HuH-7 (cell line): ENCODE results near the gene KCNT1.

Experiments
- DNase-seq: peaks from one replicate; pipeline ENCODE4 v3.0.0; 2011; ENCODE audit warnings: low spot score

The KCNT1 gene

DNA sequence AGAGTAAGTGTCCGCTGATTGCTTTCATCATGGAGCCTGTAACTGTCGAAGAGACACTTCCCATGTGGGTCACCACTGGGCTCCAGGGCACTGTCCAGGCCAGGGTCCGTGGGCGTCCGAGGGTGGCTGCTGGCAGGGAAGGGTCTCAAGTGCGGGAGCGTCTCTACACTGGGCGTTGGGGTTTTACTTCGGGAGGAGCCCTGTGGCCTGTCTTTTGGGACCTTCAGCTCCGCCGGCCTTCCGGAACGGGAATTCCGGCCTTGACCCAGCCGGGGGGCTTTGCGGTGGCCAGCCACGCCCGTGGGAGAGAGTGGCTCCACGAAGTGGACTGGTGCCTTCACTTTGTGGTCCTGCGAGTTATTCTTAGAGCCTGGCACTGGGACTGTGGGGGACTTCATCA, 119.1 kb downstream of the KCNT1 start:
- DNase-seq: no peak

DNA sequence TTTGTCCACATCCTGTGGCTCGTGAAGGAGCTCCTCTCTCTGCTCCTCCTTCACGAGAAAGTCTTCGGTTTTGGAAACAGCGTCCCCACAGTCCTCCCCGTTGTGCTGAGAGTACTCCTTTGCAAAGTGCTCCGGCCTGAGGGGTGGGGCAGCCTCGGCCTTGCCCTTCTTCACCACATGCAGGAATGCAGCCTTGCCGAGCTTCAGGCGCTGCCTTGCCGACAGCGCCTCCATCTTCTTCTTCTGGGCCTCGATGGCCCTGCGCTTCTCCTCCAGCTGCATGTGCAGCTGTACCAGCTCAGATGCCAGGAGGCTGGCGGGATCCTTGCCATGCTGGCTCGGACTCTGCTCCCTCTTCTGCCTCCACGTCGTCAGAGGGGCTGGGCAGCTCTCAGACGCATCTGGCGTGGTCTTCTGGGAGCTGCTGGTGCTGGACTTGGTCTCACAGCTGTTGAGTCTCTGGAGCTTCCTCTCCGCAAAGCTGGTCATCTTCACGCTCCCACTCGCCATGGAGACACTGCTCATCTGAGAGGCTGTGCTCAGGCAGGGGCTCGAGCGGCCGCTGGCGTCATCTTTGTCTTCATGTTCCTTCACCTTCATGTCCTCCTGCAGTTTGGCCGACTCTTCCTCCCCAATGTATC, 119.9 kb downstream of the KCNT1 start:
- no peak for DNase-seq

- no peak for DNase-seq
These were observed 120.4 kb downstream of the KCNT1 start for GRCh38 chr9:135822374-135822755.

DNA sequence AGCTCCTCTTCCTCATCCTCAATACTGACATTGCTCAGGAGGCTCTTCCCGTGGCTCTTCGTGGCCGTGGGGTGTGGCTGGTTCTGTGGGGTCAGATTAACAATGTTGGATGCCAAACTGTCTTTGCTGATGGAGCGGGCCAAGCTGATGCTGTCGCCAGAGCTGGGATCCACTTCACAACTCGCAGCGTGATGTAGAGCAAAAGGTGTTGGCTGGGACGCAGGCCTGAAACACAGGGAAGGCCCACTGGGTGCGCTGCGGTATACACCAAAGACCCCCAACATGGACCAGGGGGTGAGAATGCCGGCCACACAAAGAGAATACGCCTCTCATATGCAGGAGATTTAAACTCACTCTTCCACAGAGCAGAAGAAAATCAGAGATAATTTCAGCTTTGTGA, 121.1 kb downstream of the KCNT1 start:
- no peak for DNase-seq

DNA sequence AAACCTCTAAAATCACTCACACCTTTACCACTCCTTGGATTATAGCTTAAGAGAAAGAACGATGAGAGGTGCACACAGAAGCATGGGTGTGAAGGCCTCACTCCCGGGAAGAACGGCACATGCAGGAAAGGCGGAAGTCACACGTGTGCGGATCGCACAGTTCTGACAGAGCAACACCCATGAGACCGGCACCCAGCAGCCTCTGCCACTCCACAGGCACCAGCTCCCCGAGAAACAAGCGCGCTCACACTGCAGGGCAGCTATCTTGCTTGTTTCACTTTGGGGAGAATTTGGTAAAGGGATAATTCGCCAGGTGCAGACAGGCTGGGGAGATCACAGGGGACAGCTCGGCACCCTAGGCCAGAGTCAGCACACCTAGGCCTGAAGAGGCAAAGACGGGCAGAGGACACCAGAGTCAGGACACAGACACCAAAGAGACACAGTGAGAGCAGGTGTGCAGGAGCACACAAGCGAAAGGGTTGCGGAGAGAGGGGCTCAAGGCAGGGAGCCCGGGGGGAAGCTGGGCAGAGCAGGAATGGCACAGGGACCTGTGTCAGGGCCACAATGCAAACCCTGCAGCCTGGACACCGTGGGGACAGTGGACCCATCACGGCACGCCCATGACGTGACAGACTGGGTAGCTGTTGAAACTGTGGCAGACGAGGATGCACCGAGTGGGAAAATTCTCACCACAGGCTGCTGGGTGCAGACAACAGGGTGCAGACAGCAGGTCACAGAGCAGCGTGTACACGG, 123.6 kb downstream of the KCNT1 start:
- DNase-seq: no peak

GRCh38 chr9:135826188-135826545, 124.2 kb downstream of the KCNT1 start:
- DNase-seq: no peak

DNA sequence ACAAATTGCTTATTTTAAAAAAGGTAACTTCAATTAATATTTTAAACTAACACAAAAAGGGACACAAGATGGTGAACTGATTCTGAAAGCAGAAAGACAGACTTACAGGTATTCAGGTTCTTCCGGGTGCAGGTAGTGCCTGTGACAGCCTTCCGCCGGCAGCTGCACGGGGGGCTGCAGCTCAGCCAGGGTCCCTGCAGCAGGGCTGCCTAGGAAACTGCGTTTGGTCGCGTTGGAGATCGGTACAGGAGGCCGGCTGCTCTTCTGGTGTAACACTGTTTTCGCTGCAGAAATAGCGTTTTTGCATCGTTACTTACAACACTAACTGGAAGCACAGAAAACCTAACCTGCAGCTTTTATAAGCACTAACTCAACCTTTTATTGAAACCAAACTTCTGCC, 125.3 kb downstream of the KCNT1 start:
- DNase-seq: no peak

GRCh38 chr9:135827866-135828580, 126.0 kb downstream of the KCNT1 start:
- no peak for DNase-seq

DNA sequence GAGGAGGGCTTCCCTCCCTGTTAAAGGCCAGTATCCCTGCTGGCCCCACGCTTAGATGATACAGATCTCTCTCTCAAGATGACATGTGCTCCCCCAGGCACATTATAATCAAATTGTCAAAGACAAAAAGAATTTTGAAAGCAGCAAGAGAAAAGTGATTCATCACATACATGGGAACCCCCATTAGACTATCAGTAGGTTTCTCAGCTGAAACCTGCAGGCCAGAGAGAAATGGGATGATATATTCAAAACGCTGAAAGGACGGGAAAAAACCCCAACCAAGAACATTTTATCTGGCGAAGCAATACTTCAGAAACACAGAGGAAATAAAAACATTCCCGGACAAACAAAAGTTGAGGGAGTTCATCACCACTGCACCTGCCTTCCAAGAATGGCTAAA, 126.7 kb downstream of the KCNT1 start:
- DNase-seq: no peak

DNA sequence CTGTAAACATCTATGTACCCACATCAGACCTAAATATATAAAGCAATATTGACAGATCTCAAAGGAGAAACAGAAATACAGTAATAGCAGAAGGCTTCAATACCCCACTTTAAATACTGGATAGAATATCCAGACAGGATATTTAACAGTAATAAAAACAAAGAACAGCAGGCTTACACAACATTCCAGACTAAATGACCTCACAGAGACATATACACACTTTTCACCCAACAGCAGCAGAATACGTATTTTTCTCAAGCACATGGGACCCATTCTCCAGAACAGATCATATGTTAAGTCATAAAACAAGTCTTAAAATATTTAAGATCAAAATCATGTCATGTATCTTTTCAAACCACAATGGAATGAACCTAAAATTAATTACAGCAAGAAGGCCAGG, 128.5 kb downstream of the KCNT1 start:
- no peak for DNase-seq

GRCh38 chr9:135833864-135834263, 131.9 kb downstream of the KCNT1 start:
- no peak for DNase-seq

DNA sequence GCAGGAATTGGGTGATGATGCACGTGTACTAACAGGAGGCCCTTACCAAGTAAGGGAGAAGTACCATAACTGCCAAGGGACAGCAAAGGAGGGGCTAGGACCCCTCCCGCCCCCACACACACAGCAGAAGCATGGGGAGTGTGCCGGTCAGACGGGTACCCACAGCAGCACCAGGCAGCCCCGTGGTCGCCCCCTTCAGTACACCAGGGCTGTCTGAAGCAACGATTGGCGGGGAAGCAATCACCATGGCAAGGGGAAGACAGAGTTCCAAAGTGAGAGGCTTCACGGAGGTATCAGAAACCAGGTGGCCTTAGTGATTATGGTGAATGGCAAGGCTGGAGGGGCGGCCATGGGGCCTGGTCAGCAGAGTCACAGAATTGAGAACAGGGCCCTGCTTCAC, 133.1 kb downstream of the KCNT1 start:
- DNase-seq: no peak

GRCh38 chr9:135839516-135839915, 137.5 kb downstream of the KCNT1 start:
- no peak for DNase-seq

DNA sequence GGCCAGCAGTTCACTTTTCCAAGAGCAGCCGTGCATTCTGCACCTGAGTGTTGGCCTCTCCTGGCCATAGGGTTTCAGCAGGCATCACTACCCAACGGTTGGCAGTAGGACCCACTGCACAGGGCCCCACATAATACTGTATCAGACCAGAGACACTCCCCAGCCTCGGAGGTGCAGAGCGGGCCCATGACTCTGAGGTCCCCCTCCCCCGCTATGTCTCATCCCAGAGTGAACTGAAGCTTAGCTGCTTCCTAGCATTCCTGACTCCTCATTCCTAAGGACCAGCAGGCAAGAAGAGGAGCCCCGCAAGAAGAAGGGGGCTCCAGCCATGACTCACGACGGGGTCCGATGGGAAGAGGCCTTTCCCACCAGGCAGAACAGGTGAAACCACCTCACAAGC, 138.1 kb downstream of the KCNT1 start:
- no peak for DNase-seq

DNA sequence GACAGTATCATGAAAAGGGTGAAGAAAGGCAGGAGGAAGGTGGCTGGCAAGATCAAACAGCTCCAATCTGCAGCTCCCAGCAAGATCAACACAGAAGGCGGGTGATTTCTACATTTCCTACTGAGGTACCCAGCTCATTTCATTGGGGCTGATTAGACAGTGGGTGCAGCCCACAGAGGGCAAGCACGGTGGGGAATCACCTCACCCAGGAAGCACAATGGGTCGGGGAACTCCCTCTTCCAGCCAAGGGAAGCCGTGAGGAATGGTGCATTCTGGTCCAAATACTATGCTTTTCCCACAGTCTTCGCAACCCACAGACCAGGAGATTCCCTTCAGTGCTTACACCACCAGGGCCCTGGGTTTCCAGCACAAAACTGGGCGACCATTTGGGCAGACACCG, 138.6 kb downstream of the KCNT1 start:
- no peak for DNase-seq
